ENCODE data around the gene DDX60.
"Not testable (repeated sequence)": the region's sequence is repeated elsewhere in the genome, so short reads cannot be mapped to it uniquely, and the experiment has no call there.

Gene DDX60, protein sequence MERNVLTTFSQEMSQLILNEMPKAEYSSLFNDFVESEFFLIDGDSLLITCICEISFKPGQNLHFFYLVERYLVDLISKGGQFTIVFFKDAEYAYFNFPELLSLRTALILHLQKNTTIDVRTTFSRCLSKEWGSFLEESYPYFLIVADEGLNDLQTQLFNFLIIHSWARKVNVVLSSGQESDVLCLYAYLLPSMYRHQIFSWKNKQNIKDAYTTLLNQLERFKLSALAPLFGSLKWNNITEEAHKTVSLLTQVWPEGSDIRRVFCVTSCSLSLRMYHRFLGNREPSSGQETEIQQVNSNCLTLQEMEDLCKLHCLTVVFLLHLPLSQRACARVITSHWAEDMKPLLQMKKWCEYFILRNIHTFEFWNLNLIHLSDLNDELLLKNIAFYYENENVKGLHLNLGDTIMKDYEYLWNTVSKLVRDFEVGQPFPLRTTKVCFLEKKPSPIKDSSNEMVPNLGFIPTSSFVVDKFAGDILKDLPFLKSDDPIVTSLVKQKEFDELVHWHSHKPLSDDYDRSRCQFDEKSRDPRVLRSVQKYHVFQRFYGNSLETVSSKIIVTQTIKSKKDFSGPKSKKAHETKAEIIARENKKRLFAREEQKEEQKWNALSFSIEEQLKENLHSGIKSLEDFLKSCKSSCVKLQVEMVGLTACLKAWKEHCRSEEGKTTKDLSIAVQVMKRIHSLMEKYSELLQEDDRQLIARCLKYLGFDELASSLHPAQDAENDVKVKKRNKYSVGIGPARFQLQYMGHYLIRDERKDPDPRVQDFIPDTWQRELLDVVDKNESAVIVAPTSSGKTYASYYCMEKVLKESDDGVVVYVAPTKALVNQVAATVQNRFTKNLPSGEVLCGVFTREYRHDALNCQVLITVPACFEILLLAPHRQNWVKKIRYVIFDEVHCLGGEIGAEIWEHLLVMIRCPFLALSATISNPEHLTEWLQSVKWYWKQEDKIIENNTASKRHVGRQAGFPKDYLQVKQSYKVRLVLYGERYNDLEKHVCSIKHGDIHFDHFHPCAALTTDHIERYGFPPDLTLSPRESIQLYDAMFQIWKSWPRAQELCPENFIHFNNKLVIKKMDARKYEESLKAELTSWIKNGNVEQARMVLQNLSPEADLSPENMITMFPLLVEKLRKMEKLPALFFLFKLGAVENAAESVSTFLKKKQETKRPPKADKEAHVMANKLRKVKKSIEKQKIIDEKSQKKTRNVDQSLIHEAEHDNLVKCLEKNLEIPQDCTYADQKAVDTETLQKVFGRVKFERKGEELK (N-terminal part only)

GRCh38 chr4:168318266-168318895, at the start of gene DDX60:
TSS of gene DDX60 (minus strand) at chr4:168318752. CDS start at chr4:168311259, 7,493 bp downstream.
- DNase-seq: peak in 41 of 42 donors; percentile 9 to 81 (median 51)
- intact Hi-C loops (cut with DNase I): no loop called here

- intact Hi-C loops (cut with DNase I): no loop called here
- no peak for DNase-seq
Observed at GRCh38 chr4:168367065-168367464, 48.5 kb upstream of the DDX60 start.

- intact Hi-C loops (cut with DNase I): no loop called here
- DNase-seq: no peak
Observed at GRCh38 chr4:168362025-168362401, 43.5 kb upstream of the DDX60 start.

GRCh38 chr4:168361365-168362024, 42.9 kb upstream of the DDX60 start:
- intact Hi-C loops (cut with DNase I): no loop called here
- DNase-seq: no peak

DNA sequence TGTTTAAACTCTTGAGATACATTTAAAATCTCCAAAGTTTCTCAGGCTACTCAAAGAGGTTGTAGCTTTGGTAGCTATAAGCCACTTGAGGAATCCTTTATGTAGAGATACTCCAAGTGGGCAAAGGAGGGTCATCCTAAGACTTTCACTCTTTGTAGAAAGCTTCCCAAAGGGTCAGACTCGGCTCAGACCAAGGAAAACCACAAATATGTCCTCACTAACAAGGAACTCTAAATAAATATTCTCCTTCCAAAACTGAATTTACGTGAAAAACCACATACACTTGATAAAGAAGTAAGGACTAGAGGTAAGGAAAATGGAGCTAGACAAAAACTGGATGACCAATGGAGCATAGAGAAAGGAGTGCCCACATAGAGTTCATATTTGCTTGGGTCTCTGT, 41.7 kb upstream of the DDX60 start:
- intact Hi-C loops (cut with DNase I): no loop called here
- no peak for DNase-seq

DNA sequence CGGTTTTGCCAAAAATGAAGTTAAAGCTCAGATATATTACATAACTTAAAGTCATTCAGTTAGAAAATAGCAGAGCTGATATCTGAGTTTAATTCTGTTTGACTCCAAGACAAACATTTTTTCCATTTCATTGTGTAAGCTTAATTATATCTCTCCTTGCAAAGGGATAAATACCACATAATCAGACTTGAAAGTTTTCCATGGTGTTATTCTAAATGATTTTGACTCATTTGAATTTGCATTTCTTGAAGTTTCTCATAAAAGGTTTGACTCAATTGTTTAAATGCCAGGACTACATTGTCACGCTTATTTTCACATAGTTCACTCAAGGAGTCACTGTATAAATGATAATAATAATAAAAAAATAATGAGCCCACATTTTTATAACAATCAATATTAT, 39.4 kb upstream of the DDX60 start:
- DNase-seq: no peak
- intact Hi-C loops (cut with DNase I): no loop called here

- intact Hi-C loops (cut with DNase I): no loop called here
- DNase-seq: no peak
Observed at GRCh38 chr4:168353746-168354145, 35.2 kb upstream of the DDX60 start.

DNA sequence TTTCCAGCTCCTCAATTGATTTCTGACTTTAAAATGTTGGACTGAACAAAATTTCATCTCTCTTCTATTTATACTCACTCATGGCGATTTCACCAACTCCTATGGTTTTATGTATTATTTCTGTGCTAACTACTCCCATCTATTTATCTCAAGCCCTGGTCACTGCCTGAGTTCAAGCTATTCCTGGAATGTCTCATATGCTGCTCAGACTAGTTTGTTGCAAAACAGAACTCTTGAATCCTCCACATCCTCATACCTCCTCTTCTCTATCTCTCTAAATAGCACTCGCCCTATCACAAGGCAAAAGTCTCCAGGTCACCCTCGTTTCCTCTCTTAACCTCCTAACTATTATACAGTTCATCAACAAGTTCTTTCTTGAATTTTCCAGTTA, 19.0 kb upstream of the DDX60 start:
- intact Hi-C loops (cut with DNase I): no loop called here
- DNase-seq: no peak

DNA sequence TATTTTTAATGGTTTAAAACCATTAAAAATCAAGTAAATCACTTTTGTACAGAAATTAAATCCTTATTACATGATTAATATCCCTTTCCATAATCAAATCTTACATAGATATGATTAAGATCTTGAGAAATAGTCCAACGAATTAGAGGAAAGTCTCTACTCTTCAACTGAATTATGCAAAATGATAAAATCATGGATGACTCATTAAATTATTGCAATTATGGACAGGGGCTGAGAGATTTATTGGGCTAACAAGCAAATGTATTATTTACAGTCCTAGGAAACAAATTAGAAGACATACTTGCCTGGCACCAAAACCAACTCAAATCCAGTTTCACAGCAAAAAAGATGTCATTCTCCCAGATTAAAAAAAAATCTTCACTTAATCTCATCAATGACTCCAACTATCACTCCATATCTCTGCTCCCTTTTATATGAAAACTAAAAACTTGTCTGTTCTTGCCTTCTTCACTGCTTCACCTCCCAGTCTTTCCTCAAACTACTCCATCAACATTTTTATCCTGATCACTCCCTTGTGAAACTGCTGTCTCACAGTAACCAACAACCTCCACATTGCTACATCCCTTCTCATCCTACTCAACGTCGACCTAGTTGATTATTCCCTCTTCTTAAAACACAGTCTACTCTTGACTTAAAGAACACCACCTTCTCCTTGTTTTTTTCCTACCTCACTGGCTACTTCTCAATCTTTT, 18.4 kb upstream of the DDX60 start:
- DNase-seq: no peak
- intact Hi-C loops (cut with DNase I): no loop called here

DNA sequence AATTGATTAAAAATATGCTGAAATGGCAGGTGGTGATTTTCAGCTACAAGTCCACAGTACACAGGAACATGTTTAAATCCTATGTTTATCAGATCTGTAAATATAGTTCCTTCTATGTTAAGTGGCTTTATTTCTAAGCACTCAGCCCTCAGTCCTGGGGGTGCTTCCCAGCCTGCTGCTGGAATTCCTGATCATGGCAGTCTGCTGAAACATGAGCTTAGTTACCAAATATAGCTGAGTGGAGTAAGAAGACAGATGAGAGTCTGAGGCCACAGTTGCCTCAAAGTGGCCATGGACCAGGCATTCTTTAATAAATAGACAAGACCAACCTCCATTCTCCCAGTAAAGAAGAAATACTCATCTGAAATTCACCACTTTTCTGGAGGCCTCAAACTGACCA, 17.1 kb upstream of the DDX60 start:
- intact Hi-C loops (cut with DNase I): no loop called here
- no peak for DNase-seq

GRCh38 chr4:168334053-168334452, 15.5 kb upstream of the DDX60 start:
- no peak for DNase-seq
- intact Hi-C loops (cut with DNase I): no loop called here

GRCh38 chr4:168330575-168330974, 12.0 kb upstream of the DDX60 start:
- intact Hi-C loops (cut with DNase I); DNase-seq: not testable (repeated sequence)

- intact Hi-C loops (cut with DNase I): no loop called here
Observed at GRCh38 chr4:168325591-168325990, 7.0 kb upstream of the DDX60 start.

GRCh38 chr4:168321006-168321405, 2.5 kb upstream of the DDX60 start:
- intact Hi-C loops (cut with DNase I): no loop called here

More at GRCh38 chr4:168325591-168325990, 7.0 kb upstream of the DDX60 start:
- DNase-seq: no peak

GRCh38 chr4:168319486-168320019, 1.0 kb upstream of the DDX60 start:
- no peak for DNase-seq
- intact Hi-C loops (cut with DNase I): no loop called here

More at GRCh38 chr4:168321006-168321405, 2.5 kb upstream of the DDX60 start:
- no peak for DNase-seq

DNA sequence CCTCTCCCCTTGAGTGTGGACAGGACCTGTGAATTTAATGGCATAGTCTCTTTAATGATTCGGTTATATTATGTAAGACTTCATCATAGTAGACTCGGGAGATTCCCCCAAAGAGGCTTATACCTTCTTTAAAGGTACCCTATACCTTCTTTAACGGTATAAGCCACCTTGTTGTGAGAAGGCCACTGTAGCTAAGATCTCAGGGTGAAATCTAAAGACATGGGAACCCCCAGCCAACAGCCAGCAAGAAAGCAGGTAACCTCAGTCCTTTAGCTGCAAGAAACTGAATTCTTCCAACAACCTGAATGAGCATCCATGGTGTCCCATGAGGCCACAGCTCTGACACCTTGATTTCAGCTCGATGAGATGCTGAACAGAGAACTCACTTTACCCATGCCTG, 931 bp downstream of the DDX60 start:
- DNase-seq: no peak
- intact Hi-C loops (cut with DNase I): no loop called here

DNA sequence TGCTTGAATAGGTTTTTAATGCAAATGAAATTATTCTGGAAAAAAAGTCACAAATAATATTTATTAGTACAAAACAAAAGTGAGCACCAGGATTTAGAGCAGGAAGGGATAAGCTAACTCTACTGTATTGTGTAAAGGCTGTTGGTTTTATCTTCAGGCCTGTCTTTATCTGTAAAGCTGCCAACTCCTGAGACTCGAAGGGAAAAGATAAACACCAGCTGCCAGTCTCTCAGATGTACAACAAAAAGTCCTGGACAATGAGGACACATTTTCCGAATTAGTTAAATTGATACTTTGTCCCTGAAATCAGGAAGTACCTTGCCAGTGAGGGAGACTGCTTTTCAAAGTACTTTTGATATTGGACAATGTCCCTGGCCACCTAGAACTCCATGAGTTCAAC, 8.8 kb downstream of the DDX60 start:
- intact Hi-C loops (cut with DNase I): no loop called here
- no peak for DNase-seq

DNA sequence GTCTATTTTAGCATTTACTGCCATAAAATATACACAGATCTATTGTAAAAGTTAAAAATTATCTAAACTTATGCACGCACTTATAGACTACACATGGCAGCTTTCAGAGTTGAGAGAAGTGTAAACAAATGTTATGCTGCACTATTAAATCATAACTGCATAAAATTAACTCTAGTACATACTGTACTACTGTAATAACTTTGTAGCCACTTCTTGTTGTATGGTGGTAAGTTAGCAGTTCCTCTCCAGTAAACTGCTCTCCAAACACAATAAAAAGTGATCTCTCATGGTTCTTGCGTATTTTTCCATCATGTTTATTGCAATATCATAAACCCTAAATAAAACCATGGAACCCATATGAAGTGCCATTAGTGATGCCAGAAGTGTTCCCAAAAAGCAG, 9.6 kb downstream of the DDX60 start:
- intact Hi-C loops (cut with DNase I): no loop called here
- no peak for DNase-seq
